C4-2B (cell line): ENCODE measurements around the gene SPANXC.
A peak's percentile ranks its signal among the peaks of the same experiment; 100 is the strongest.
"Not testable (repeated sequence)": the region's sequence is repeated elsewhere in the genome, so short reads cannot be mapped to it uniquely, and the experiment has no call there.

Experiments used
- H3K27ac ChIP-seq: fragments of 450-650 bp; 2 replicates; pipeline ENCODE4 v1.5.1; 2017
- CTCF ChIP-seq: fragments of 450-650 bp; conservative IDR thresholded peaks from 2 replicates; pipeline ENCODE4 v1.5.1; 2017; ENCODE audit warnings: mild to moderate bottlenecking
- ZFX ChIP-seq: fragments of 450-650 bp; IDR thresholded peaks from 2 replicates; pipeline ENCODE4 v1.6.1; 2017

The SPANXC gene

GRCh38 chrX:141242417-141242816 is at the start of gene SPANXC:
SPANXC (minus strand) TSS chrX:141242517; CDS start chrX:141242457, 60 bp downstream.
- H3K27ac ChIP-seq: not testable (repeated sequence)

- TF ChIP-seq CTCF: no peak
- no peak for TF ChIP-seq ZFX
- no peak overlapping the region for H3K27ac ChIP-seq
Measured at GRCh38 chrX:141279476-141279875, 37.2 kb upstream of the SPANXC start.

GRCh38 chrX:141278306-141278705 is 36.0 kb upstream of the SPANXC start:
- no peak for TF ChIP-seq ZFX
- TF ChIP-seq CTCF: peak; percentile 78
- H3K27ac ChIP-seq: no peak overlapping the region

- H3K27ac ChIP-seq: no peak overlapping the region
- TF ChIP-seq ZFX (no peak), CTCF (no peak)
Measured at GRCh38 chrX:141258080-141258479, 15.8 kb upstream of the SPANXC start.

- TF ChIP-seq ZFX (no peak), CTCF (no peak)
- H3K27ac ChIP-seq: no peak overlapping the region
Measured at GRCh38 chrX:141221611-141222010, 20.7 kb downstream of the SPANXC start.

- no peak overlapping the region for H3K27ac ChIP-seq
- TF ChIP-seq CTCF: no peak
- TF ChIP-seq ZFX: no peak
Measured at GRCh38 chrX:141220342-141221008, 21.8 kb downstream of the SPANXC start.

- TF ChIP-seq ZFX (no peak), CTCF (no peak)
- no peak overlapping the region for H3K27ac ChIP-seq
Measured at GRCh38 chrX:141214196-141214595, 28.1 kb downstream of the SPANXC start.

- H3K27ac ChIP-seq: no peak overlapping the region
- TF ChIP-seq CTCF (no peak), ZFX (no peak)
Measured at GRCh38 chrX:141201962-141202361, 40.4 kb downstream of the SPANXC start.
